Mammary epithelial cell (primary cell): ENCODE data around the gene WDR86.

Experiments
- EZH2 ChIP-seq: IDR thresholded peaks from 2 replicates; pipeline ENCODE4 v1.6.1; 2012; ENCODE audit warnings: low read length, inconsistent platforms, borderline replicate concordance
- TF ChIP-seq, protein P1 (sequence below), 2 donors: IDR thresholded peaks in 1 of 2; conservative IDR thresholded peaks in 1 of 2; 2 replicates each; pipeline ENCODE4 v1.5.1; 2011 to 2012; ENCODE audit warnings: inconsistent platforms in 2 of 2, low read length in 2 of 2, mild to moderate bottlenecking in 2 of 2, control low read depth in 1 of 2, low read depth in 1 of 2; ENCODE audit not compliant: insufficient read depth in 1 of 2; ENCODE audit errors: extremely low read depth in 1 of 2

DNA sequence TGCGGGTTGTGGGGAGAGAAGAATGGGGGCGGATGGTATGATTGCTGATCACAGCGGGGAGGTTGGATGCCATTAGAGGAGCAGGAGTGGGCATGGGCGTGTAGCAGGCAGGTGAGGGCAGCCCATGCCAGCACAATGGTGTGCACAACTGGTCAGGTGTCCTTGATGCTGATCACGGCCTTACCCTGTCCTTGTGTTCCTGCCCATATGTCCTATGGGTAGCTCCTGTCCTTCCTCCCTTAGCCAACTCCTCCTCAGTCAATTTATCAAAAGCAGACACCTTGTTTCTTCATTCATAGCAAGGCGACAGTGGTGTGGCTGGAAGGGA is 30.7 kb downstream of the WDR86 start:
- TF ChIP-seq, protein P1, sequence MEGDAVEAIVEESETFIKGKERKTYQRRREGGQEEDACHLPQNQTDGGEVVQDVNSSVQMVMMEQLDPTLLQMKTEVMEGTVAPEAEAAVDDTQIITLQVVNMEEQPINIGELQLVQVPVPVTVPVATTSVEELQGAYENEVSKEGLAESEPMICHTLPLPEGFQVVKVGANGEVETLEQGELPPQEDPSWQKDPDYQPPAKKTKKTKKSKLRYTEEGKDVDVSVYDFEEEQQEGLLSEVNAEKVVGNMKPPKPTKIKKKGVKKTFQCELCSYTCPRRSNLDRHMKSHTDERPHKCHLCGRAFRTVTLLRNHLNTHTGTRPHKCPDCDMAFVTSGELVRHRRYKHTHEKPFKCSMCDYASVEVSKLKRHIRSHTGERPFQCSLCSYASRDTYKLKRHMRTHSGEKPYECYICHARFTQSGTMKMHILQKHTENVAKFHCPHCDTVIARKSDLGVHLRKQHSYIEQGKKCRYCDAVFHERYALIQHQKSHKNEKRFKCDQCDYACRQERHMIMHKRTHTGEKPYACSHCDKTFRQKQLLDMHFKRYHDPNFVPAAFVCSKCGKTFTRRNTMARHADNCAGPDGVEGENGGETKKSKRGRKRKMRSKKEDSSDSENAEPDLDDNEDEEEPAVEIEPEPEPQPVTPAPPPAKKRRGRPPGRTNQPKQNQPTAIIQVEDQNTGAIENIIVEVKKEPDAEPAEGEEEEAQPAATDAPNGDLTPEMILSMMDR (conservative IDR thresholded peaks at IDR 0.05 in 1 of 2, IDR thresholded peaks at IDR 0.05 in 1 of 2; ENCODE audit: extremely low read depth in 1 of 2, insufficient read depth in 1 of 2, low read depth in 1 of 2, low read length in 2 of 2): no peak
- no peak for TF ChIP-seq EZH2
